GM18909 (cell line): ENCODE measurements around the gene TBC1D5.
"Not testable (repeated sequence)": the region's sequence is repeated elsewhere in the genome, so short reads cannot be mapped to it uniquely, and the experiment has no call there.

Source experiments
- ATAC-seq: cut with Tn5 transposase; IDR thresholded peaks from one replicate; pipeline ENCODE4 v1.9.1; 2021; ENCODE audit warnings: mild to moderate bottlenecking; ENCODE audit not compliant: unreplicated experiment, poor library complexity

The TBC1D5 gene

GRCh38 chr3:17129556-17129955 lies 612.9 kb downstream of the TBC1D5 start:
- no peak for ATAC-seq

GRCh38 chr3:17128671-17129070 lies 613.8 kb downstream of the TBC1D5 start:
- not testable (repeated sequence) for ATAC-seq

DNA sequence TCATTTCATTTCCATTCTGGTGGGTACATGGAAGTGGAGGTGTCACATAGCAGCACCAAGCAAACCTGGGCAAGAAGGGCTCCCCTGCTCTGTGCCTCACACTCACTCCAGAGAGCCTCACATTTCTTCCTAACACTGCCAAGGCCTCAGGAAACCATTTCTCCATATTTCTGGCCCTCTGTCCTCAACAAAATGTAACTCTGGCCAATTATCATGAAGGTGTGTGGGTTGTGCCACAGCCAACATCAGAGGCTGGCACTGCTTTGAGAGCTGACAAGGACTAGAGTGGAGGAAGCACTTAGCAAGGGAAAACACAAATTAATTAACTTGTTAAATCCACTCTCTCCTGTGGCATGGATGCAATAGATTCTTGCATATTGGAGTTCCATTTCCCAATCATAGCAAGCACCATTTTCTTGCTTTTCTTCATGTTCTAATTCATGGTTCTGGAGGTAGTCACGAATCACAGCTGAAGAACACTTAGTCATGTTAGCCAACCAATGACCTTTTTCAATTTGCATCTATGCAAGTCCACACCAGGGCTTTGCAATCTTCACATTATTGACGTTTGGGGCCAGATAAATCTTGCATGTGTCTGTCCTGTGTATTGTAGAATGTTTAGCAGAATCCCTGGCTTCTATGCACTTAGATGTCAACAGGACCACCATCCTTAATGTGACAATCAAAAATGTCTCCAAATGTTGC lies 616.5 kb downstream of the TBC1D5 start:
- no peak for ATAC-seq

- ATAC-seq = no peak
These were observed 619.7 kb downstream of the TBC1D5 start for GRCh38 chr3:17122758-17123157.

GRCh38 chr3:17121336-17121735 lies 621.1 kb downstream of the TBC1D5 start:
- ATAC-seq = no peak

DNA sequence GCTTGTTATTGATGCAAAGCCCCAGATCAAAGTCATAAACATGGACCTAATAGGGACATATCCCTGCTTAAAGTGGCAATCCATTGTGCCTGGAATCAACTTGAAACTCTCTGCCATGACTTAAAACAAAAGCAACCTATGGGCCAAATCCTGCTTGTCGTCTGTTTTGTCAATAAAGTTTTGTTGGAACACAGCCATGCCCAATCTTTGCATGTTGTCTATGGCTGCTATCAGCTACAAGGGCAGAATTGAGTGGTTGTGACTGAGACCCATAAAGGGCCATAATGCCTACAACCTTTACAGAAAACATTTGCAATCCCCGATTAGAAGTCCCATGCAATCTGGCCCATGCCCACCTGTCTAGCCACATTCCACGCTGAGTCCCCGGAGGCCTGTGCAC lies 622.3 kb downstream of the TBC1D5 start:
- ATAC-seq = no peak

- no peak for ATAC-seq
These were observed 623.0 kb downstream of the TBC1D5 start for GRCh38 chr3:17119201-17120072.

GRCh38 chr3:17118771-17119170 lies 623.7 kb downstream of the TBC1D5 start:
- no peak for ATAC-seq

- ATAC-seq = no peak
These were observed 626.3 kb downstream of the TBC1D5 start for GRCh38 chr3:17116007-17116600.

- no peak for ATAC-seq
These were observed 627.2 kb downstream of the TBC1D5 start for GRCh38 chr3:17115186-17115585.

GRCh38 chr3:17111586-17111985 lies 630.8 kb downstream of the TBC1D5 start:
- no peak for ATAC-seq

GRCh38 chr3:17110660-17111396 lies 631.6 kb downstream of the TBC1D5 start:
- ATAC-seq = no peak
